H9 (cell line): ENCODE data around the gene CCDC102A. TPM values are rescaled to one million over a fixed set of nuclear protein-coding genes. Genes with fewer than 3 reads are reported as not detected.

ENCODE experiments used
- DNase-seq: peaks from one replicate; pipeline ENCODE4 v3.0.0-alpha.2; 2017
- H2AFZ ChIP-seq: one replicate; pipeline ENCODE4 v1.6.1; 2013; ENCODE audit warnings: mild to moderate bottlenecking, low read length, control low read depth, moderate library complexity
- H2AK5ac ChIP-seq: 2 replicates; pipeline ENCODE4 v1.6.1; 2013; ENCODE audit warnings: low read length, control low read depth, mixed read lengths; ENCODE audit not compliant: insufficient read length
- H2BK120ac ChIP-seq: one replicate; pipeline ENCODE4 v1.6.1; 2013; ENCODE audit warnings: low read depth, mild to moderate bottlenecking, low read length, control low read depth, inconsistent platforms; ENCODE audit not compliant: poor library complexity, severe bottlenecking
- H2BK12ac ChIP-seq: 2 replicates; pipeline ENCODE4 v1.6.1; 2013; ENCODE audit warnings: low read length, control low read depth, mixed read lengths, low read depth; ENCODE audit not compliant: insufficient read length
- H2BK15ac ChIP-seq: 2 replicates; pipeline ENCODE4 v1.6.1; 2013; ENCODE audit warnings: low read depth, low read length, control low read depth
- H2BK20ac ChIP-seq: one replicate; pipeline ENCODE4 v1.6.1; 2013; ENCODE audit warnings: low read depth, mild to moderate bottlenecking, low read length, control low read depth, inconsistent platforms; ENCODE audit not compliant: poor library complexity, severe bottlenecking
- H2BK5ac ChIP-seq: 2 replicates; pipeline ENCODE4 v1.6.1; 2013; ENCODE audit warnings: low read length, control low read depth, mixed read lengths; ENCODE audit not compliant: insufficient read length
- H3K14ac ChIP-seq: 2 replicates; pipeline ENCODE4 v1.6.1; 2013; ENCODE audit warnings: low read length, control low read depth; ENCODE audit not compliant: insufficient read depth
- H3K18ac ChIP-seq: 2 replicates; pipeline ENCODE4 v1.6.1; 2013; ENCODE audit warnings: low read depth, mild to moderate bottlenecking, mixed read lengths, low read length, control low read depth; ENCODE audit not compliant: insufficient read length
- H3K23ac ChIP-seq: 2 replicates; pipeline ENCODE4 v1.6.1; 2013; ENCODE audit warnings: low read length, control low read depth, mixed read lengths, low read depth; ENCODE audit not compliant: insufficient read length
- H3K23me2 ChIP-seq: 2 replicates; pipeline ENCODE4 v1.6.1; 2013; ENCODE audit warnings: low read depth, mild to moderate bottlenecking, mixed read lengths, low read length, control low read depth; ENCODE audit not compliant: insufficient read length, poor library complexity, severe bottlenecking
- H3K27ac ChIP-seq: 2 replicates; pipeline ENCODE4 v1.5.1; 2013; ENCODE audit warnings: low read length, control low read depth, mixed read lengths, low read depth; ENCODE audit not compliant: insufficient read length
- H3K27me3 ChIP-seq: 2 replicates; pipeline ENCODE4 v1.6.1; 2013; ENCODE audit warnings: low read length, control low read depth, inconsistent platforms; ENCODE audit not compliant: insufficient read depth
- H3K4ac ChIP-seq: 2 replicates; pipeline ENCODE4 v1.6.1; 2013; ENCODE audit warnings: low read depth, mild to moderate bottlenecking, control low read depth, inconsistent platforms, low read length, moderate library complexity
- H3K4me1 ChIP-seq: 2 replicates; pipeline ENCODE4 v1.6.1; 2013; ENCODE audit warnings: low read length, control low read depth, inconsistent platforms; ENCODE audit not compliant: insufficient read depth
- H3K4me2 ChIP-seq: 2 replicates; pipeline ENCODE4 v1.6.1; 2013; ENCODE audit warnings: low read length, control low read depth, mixed read lengths; ENCODE audit not compliant: insufficient read length, insufficient read depth
- H3K56ac ChIP-seq: 2 replicates; pipeline ENCODE4 v1.6.1; 2013; ENCODE audit warnings: low read depth, mild to moderate bottlenecking, mixed read lengths, low read length, control low read depth; ENCODE audit not compliant: insufficient read length
- H3K79me1 ChIP-seq: 2 replicates; pipeline ENCODE4 v1.6.1; 2013; ENCODE audit warnings: low read depth, mild to moderate bottlenecking, moderate library complexity, low read length, control low read depth, inconsistent platforms; ENCODE audit not compliant: insufficient read depth, poor library complexity, severe bottlenecking
- H3K79me2 ChIP-seq: 2 replicates; pipeline ENCODE4 v1.6.1; 2013; ENCODE audit warnings: low read length, control low read depth, inconsistent platforms; ENCODE audit not compliant: insufficient read depth
- H3K9ac ChIP-seq: 2 replicates; pipeline ENCODE4 v1.6.1; 2013; ENCODE audit warnings: low read length, control low read depth, mixed read lengths; ENCODE audit not compliant: insufficient read length; ENCODE audit errors: extremely low read depth
- H3K9me3 ChIP-seq: one replicate; pipeline ENCODE4 v1.6.1; 2013; ENCODE audit warnings: low read depth, low read length, inconsistent platforms; ENCODE audit not compliant: control insufficient read depth
- H3T11ph ChIP-seq: one replicate; pipeline ENCODE4 v1.6.1; 2013; ENCODE audit warnings: mild to moderate bottlenecking, low read length, control low read depth, inconsistent platforms
- H4K20me1 ChIP-seq: one replicate; pipeline ENCODE4 v1.6.1; 2013; ENCODE audit not compliant: control insufficient read depth, insufficient read length, insufficient read depth
- H4K5ac ChIP-seq: 2 replicates; pipeline ENCODE4 v1.6.1; 2013; ENCODE audit warnings: low read depth, mild to moderate bottlenecking, mixed read lengths, low read length, control low read depth; ENCODE audit not compliant: insufficient read length
- H4K8ac ChIP-seq: replicated peaks from 2 replicates; pipeline ENCODE4 v1.6.1; 2013; ENCODE audit warnings: low read length, control low read depth, mixed read lengths, low read depth; ENCODE audit not compliant: insufficient read length
- H4K91ac ChIP-seq: 2 replicates; pipeline ENCODE4 v1.6.1; 2013; ENCODE audit warnings: low read depth, mild to moderate bottlenecking, moderate library complexity, mixed read lengths, low read length, control low read depth; ENCODE audit not compliant: insufficient read length
- H3K27ac Mint-ChIP-seq, 3 experiments: 2 replicates in 2 of 3; 3 replicates in 1 of 3; pipeline ENCODE4 v1.8.0; 2020 to 2021; ENCODE audit warnings: mixed read lengths in 3 of 3, mild to moderate bottlenecking in 1 of 3, moderate library complexity in 1 of 3
- H3K27me3 Mint-ChIP-seq: 2 replicates; pipeline ENCODE4 v1.8.0; 2021; ENCODE audit warnings: low read depth, mild to moderate bottlenecking, moderate library complexity, mixed read lengths
- H3K36me3 Mint-ChIP-seq, 3 experiments: 2 replicates in 2 of 3; 3 replicates in 1 of 3; pipeline ENCODE4 v1.8.0; 2020 to 2021; ENCODE audit warnings: low read depth in 3 of 3, mixed read lengths in 3 of 3; ENCODE audit not compliant: insufficient read depth in 1 of 3
- H3K4me1 Mint-ChIP-seq, 2 experiments: 2 replicates each; pipeline ENCODE4 v1.8.0; 2020; ENCODE audit warnings: mixed read lengths in 2 of 2
- H3K4me3 Mint-ChIP-seq, 2 experiments: 2 replicates in 1 of 2; 3 replicates in 1 of 2; pipeline ENCODE4 v1.8.0; 2020 to 2021; ENCODE audit warnings: mild to moderate bottlenecking in 2 of 2, mixed read lengths in 2 of 2, moderate library complexity in 1 of 2
- H3K9me3 Mint-ChIP-seq, 2 experiments: 2 replicates in 1 of 2; 3 replicates in 1 of 2; pipeline ENCODE4 v1.8.0; 2020; ENCODE audit warnings: mild to moderate bottlenecking in 2 of 2, mixed read lengths in 2 of 2, moderate library complexity in 1 of 2
- CTCF ChIP-seq: fragments of 200-600 bp; sonication (generic); conservative IDR thresholded peaks from 3 replicates; pipeline ENCODE4 v1.8.0; 2021; ENCODE audit warnings: antibody characterized with exemption, mild to moderate bottlenecking
- WGBS: extraction: QIAGEN DNeasy Blood & Tissue Kit; methylation state at CpG from one replicate; pipeline ENCODE4 v1.1.7; 2013; ENCODE audit warnings: missing lambda C conversion rate, low lambda C conversion rate, mixed read lengths; ENCODE audit not compliant: insufficient read length; ENCODE audit errors: extremely low coverage; 5-methylcytosine and 5-hydroxymethylcytosine counted together
- total RNA-seq: library from RNA; stranded (reverse); gene quantifications from 2 replicates; pipeline ENCODE4 v1.2.1, GENCODE V29; 2021

CCDC102A gene
- total RNA-seq, 1 experiment from 2014 or later = 8.2 TPM

- Histone ChIP-seq H4K5ac (no peak overlapping the region), H4K8ac (no peak overlapping the region), H3K79me1 (no peaks in the 10 kb centered on the region), H3T11ph (no peak overlapping the region), H3K23ac (no peak overlapping the region), H2BK12ac (no peak overlapping the region), H2BK15ac (no peak overlapping the region), H3K14ac (no peak overlapping the region), H3K4ac (no peak overlapping the region), H2AK5ac (no peak overlapping the region), H3K56ac (no peak overlapping the region), H2BK120ac (no peak overlapping the region), H2AFZ (no peak overlapping the region), H3K23me2 (no peaks in the 10 kb centered on the region), H4K91ac (no peak overlapping the region), H3K27ac (no peak overlapping the region), H3K9ac (no peak overlapping the region), H2BK5ac (no peak overlapping the region), H3K4me1 (no peaks in the 10 kb centered on the region; the same call in 1 of the 2 replicates), H3K18ac (no peak overlapping the region), H3K27me3 (no peaks in the 10 kb centered on the region), H2BK20ac (no peak overlapping the region), H3K4me2 (no peak overlapping the region), H4K20me1 (no peaks in the 10 kb centered on the region), H3K79me2 (no peaks in the 10 kb centered on the region), H3K9me3 (no peaks in the 10 kb centered on the region)
- WGBS = no CpG with 5 or more reads among the region's 13 CpGs
- H3K4me3 Mint-ChIP-seq = no peak overlapping the region
- no peak for DNase-seq
- H3K27me3 Mint-ChIP-seq = peaks cover 12% of the 10 kb centered on the region
- TF ChIP-seq CTCF = no peak
- no peaks in the 10 kb centered on the region for H3K36me3 Mint-ChIP-seq
- no peak overlapping the region for H3K27ac Mint-ChIP-seq
- H3K9me3 Mint-ChIP-seq = no peaks in the 10 kb centered on the region
- no peaks in the 10 kb centered on the region for H3K4me1 Mint-ChIP-seq
These were observed 39.2 kb downstream of the CCDC102A start for GRCh38 chr16:57497121-57497520.
